Measurements from ENCODE around the gene KCTD3.

The KCTD3 gene

DNA sequence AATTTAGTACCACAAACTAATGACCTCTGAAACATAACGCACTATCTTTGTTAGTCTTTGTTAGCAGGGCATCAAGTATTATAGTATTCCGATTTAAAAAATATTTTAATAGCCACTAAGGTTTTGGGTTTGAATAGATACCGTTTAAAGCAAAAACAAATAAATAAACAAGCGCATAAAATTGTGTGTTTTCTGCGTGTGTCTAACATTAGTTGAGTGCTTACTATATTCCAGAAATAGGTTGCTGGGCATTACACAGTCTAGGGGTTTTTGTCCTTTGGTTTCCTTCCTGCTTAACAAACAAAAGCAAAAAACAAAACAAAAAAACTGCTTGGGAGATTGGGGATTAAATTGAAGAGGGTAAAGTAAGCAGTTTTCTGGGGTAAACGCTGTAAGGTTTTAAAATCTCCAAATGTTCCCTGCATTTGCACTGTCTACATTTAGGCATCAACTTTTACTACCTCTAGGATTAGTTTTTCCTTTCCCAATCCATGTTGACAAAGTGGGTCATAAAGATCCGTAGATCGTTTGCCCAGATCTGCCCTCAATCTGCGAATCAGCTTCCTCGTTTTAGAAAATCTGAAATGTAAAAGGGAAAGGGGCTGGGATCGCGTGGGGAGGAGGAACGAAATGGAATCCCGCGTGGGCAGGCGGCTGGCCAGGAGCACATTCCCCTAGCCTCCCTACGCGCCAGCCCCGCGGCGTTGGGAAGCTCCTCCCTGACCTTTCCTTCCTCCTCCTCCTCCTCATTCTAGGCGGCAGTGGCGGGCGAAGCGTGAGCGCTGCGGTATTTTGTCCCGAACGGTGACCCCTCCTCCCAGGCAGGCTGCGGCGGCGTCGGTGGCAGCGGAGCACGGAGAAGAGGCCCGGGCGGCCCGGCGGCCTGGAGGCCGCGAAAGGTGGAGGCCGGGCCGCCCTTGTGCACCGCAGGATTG, at the start of gene KCTD3:
KCTD3 (plus strand) TSS at position 749 of the 935 bp plus-strand sequence. CDS start 382 bp downstream, outside the sequence.
- Histone ChIP-seq H3K4me1 (ENCODE audit: control insufficient read depth, insufficient read depth, low read length, unreplicated experiment) (peaks cover 31% of the 10 kb centered on the region), H3K27ac (ENCODE audit: low read depth, low read length) (peak within 1 kb of the TSS; percentile 72), H2AFZ (ENCODE audit: low read length, unreplicated experiment) (peak within 1 kb of the TSS; percentile 91), H3K79me2 (ENCODE audit: control insufficient read depth, insufficient read depth, low read length, unreplicated experiment) (peaks cover 37% of the 10 kb centered on the region), H3K27me3 (ENCODE audit: insufficient read depth, low read length) (no peaks in the 10 kb centered on the region), H3K36me3 (ENCODE audit: insufficient read depth, low read length) (no peaks in the 10 kb centered on the region), H3K4me3 (ENCODE audit: low read depth, low read length) (peak within 1 kb of the TSS; percentile 89)

DNA sequence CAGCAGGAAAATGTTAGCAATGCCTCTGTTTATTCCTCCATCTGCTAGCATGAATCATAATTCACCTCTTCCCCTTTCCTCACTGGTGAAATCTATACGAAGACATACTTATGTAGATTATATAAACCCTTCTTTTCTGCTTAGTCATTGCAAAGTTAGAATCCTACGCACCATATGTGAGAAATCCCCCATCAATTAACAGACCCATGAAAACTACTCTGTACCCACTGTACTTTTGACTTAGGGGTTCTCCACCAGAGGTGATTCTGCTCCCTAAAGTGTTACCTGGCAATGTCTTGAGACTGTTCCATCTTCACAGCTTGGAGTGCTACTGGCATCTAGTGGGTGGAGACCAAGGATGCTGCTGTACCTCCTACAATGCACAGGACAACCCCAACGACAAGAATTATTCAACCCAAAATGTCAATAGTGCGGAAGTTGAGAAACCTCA, 49.6 kb upstream of the KCTD3 start:
- no peaks in the 10 kb centered on the region for H3K27me3 ChIP-seq (ENCODE audit: insufficient read depth, low read length)
- no peak overlapping the region for H3K4me3 ChIP-seq (ENCODE audit: low read depth, low read length)
- H3K36me3 ChIP-seq (ENCODE audit: insufficient read depth, low read length), result no peaks in the 10 kb centered on the region
- H3K27ac ChIP-seq (ENCODE audit: low read depth, low read length), result peak overlapping the region; percentile 22
- H3K79me2 ChIP-seq (ENCODE audit: control insufficient read depth, insufficient read depth, low read length, unreplicated experiment), result no peaks in the 10 kb centered on the region
- peaks cover 14% of the 10 kb centered on the region for H3K4me1 ChIP-seq (ENCODE audit: control insufficient read depth, insufficient read depth, low read length, unreplicated experiment)
- H2AFZ ChIP-seq (ENCODE audit: low read length, unreplicated experiment), result peak overlapping the region; percentile 7

DNA sequence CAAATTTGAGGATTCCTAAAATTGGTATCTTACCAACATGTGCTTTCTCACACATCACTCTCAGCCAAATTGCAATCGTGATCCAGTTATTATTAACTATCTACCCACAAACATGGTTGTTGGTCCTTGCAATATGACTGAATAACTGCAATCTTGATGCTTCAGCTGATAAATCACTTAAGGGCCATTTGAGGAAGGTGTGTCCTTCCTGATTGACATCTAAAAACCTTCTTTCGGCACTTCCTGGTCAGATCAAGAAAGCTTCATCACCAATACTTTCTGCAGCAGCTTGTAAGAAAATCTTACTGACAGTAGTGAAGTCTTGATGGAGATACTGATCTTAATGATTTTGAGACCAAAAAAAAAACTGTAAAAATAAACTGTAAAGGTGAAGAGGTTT, 48.5 kb upstream of the KCTD3 start:
- Histone ChIP-seq H2AFZ (ENCODE audit: low read length, unreplicated experiment) (no peak overlapping the region), H3K27me3 (ENCODE audit: insufficient read depth, low read length) (no peaks in the 10 kb centered on the region), H3K4me1 (ENCODE audit: control insufficient read depth, insufficient read depth, low read length, unreplicated experiment) (peaks cover 18% of the 10 kb centered on the region), H3K36me3 (ENCODE audit: insufficient read depth, low read length) (no peaks in the 10 kb centered on the region), H3K27ac (ENCODE audit: low read depth, low read length) (no peak overlapping the region), H3K79me2 (ENCODE audit: control insufficient read depth, insufficient read depth, low read length, unreplicated experiment) (no peaks in the 10 kb centered on the region), H3K4me3 (ENCODE audit: low read depth, low read length) (no peak overlapping the region)

GRCh38 chr1:215521279-215521678, 45.8 kb upstream of the KCTD3 start:
- Histone ChIP-seq H3K4me1 (ENCODE audit: control insufficient read depth, insufficient read depth, low read length, unreplicated experiment) (peaks cover 28% of the 10 kb centered on the region), H3K27me3 (ENCODE audit: insufficient read depth, low read length) (no peaks in the 10 kb centered on the region), H3K36me3 (ENCODE audit: insufficient read depth, low read length) (no peaks in the 10 kb centered on the region), H2AFZ (ENCODE audit: low read length, unreplicated experiment) (no peak overlapping the region), H3K4me3 (ENCODE audit: low read depth, low read length) (no peak overlapping the region), H3K79me2 (ENCODE audit: control insufficient read depth, insufficient read depth, low read length, unreplicated experiment) (no peaks in the 10 kb centered on the region), H3K27ac (ENCODE audit: low read depth, low read length) (no peak overlapping the region)

- Histone ChIP-seq H3K4me1 (ENCODE audit: control insufficient read depth, insufficient read depth, low read length, unreplicated experiment) (peaks cover 14% of the 10 kb centered on the region), H3K27me3 (ENCODE audit: insufficient read depth, low read length) (no peaks in the 10 kb centered on the region), H3K36me3 (ENCODE audit: insufficient read depth, low read length) (no peaks in the 10 kb centered on the region), H2AFZ (ENCODE audit: low read length, unreplicated experiment) (peak overlapping the region; percentile 85), H3K27ac (ENCODE audit: low read depth, low read length) (peak overlapping the region; percentile 28; the same call in 1 of the 2 replicates), H3K79me2 (ENCODE audit: control insufficient read depth, insufficient read depth, low read length, unreplicated experiment) (no peaks in the 10 kb centered on the region), H3K4me3 (ENCODE audit: low read depth, low read length) (peak overlapping the region; percentile 67)
Observed at GRCh38 chr1:215523128-215523861, 43.8 kb upstream of the KCTD3 start.

GRCh38 chr1:215523906-215524305, 43.2 kb upstream of the KCTD3 start:
- H3K4me3 ChIP-seq (ENCODE audit: low read depth, low read length), result peak overlapping the region; percentile 67
- H2AFZ ChIP-seq (ENCODE audit: low read length, unreplicated experiment), result peak overlapping the region; percentile 85
- no peaks in the 10 kb centered on the region for H3K27me3 ChIP-seq (ENCODE audit: insufficient read depth, low read length)

GRCh38 chr1:215526147-215526845, 40.8 kb upstream of the KCTD3 start:
- Histone ChIP-seq H3K79me2 (ENCODE audit: control insufficient read depth, insufficient read depth, low read length, unreplicated experiment) (no peaks in the 10 kb centered on the region), H3K36me3 (ENCODE audit: insufficient read depth, low read length) (no peaks in the 10 kb centered on the region), H2AFZ (ENCODE audit: low read length, unreplicated experiment) (no peak overlapping the region), H3K4me3 (ENCODE audit: low read depth, low read length) (no peak overlapping the region), H3K27me3 (ENCODE audit: insufficient read depth, low read length) (no peaks in the 10 kb centered on the region), H3K4me1 (ENCODE audit: control insufficient read depth, insufficient read depth, low read length, unreplicated experiment) (peaks cover 14% of the 10 kb centered on the region), H3K27ac (ENCODE audit: low read depth, low read length) (no peak overlapping the region)

More at GRCh38 chr1:215523906-215524305, 43.2 kb upstream of the KCTD3 start:
- no peaks in the 10 kb centered on the region for H3K36me3 ChIP-seq (ENCODE audit: insufficient read depth, low read length)
- H3K27ac ChIP-seq (ENCODE audit: low read depth, low read length), result peak overlapping the region; percentile 28; the same call in 1 of the 2 replicates
- H3K79me2 ChIP-seq (ENCODE audit: control insufficient read depth, insufficient read depth, low read length, unreplicated experiment), result no peaks in the 10 kb centered on the region
- H3K4me1 ChIP-seq (ENCODE audit: control insufficient read depth, insufficient read depth, low read length, unreplicated experiment), result peaks cover 14% of the 10 kb centered on the region

- Histone ChIP-seq H3K79me2 (ENCODE audit: control insufficient read depth, insufficient read depth, low read length, unreplicated experiment) (no peaks in the 10 kb centered on the region), H2AFZ (ENCODE audit: low read length, unreplicated experiment) (no peak overlapping the region), H3K27ac (ENCODE audit: low read depth, low read length) (no peak overlapping the region), H3K4me3 (ENCODE audit: low read depth, low read length) (no peak overlapping the region), H3K27me3 (ENCODE audit: insufficient read depth, low read length) (no peaks in the 10 kb centered on the region), H3K36me3 (ENCODE audit: insufficient read depth, low read length) (no peaks in the 10 kb centered on the region), H3K4me1 (ENCODE audit: control insufficient read depth, insufficient read depth, low read length, unreplicated experiment) (peaks cover 14% of the 10 kb centered on the region)
Observed at GRCh38 chr1:215526846-215527151, 40.3 kb upstream of the KCTD3 start.

DNA sequence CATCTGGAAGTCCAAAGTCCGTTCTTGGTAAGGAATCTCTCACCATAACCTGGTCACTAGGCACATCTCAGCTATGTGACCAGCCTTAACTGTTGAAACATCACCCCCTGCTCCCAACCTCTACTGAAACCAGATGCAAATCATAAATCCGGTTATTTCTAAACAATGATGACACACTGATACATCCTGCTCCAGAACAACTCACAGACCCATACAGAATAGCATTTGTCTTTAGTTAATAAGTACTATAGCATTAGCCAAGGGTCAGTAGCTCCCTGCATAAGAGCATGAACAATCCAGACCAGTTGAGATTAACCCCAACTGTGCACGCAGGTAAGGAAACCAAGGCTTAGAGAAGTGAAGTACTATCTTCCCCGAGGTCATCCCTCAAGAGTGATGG, 38.0 kb upstream of the KCTD3 start:
- Histone ChIP-seq H3K27me3 (ENCODE audit: insufficient read depth, low read length) (no peaks in the 10 kb centered on the region), H3K36me3 (ENCODE audit: insufficient read depth, low read length) (no peaks in the 10 kb centered on the region), H3K79me2 (ENCODE audit: control insufficient read depth, insufficient read depth, low read length, unreplicated experiment) (no peaks in the 10 kb centered on the region), H3K27ac (ENCODE audit: low read depth, low read length) (no peak overlapping the region), H2AFZ (ENCODE audit: low read length, unreplicated experiment) (no peak overlapping the region), H3K4me1 (ENCODE audit: control insufficient read depth, insufficient read depth, low read length, unreplicated experiment) (peaks cover 5% of the 10 kb centered on the region), H3K4me3 (ENCODE audit: low read depth, low read length) (no peak overlapping the region)

DNA sequence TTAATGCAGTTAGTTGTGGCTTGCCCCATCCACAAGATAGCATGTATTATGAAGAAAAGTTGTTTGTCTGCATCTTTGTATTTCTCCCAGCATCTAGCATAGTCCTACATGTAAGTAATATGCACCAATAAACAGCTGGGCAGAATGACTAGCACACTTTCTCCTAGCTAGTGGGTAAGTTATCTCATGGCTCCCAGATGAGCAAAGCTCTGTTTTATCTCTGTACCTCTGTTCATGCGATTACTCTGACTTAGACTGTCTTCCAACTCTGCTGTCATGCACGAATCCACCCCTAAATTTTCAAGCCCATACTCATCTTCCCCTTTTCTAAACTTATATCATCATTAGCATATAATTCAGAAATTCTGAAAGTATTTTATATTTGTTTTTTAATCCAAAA, 37.5 kb upstream of the KCTD3 start:
- no peaks in the 10 kb centered on the region for H3K79me2 ChIP-seq (ENCODE audit: control insufficient read depth, insufficient read depth, low read length, unreplicated experiment)
- H3K27me3 ChIP-seq (ENCODE audit: insufficient read depth, low read length), result no peaks in the 10 kb centered on the region
- H3K36me3 ChIP-seq (ENCODE audit: insufficient read depth, low read length), result no peaks in the 10 kb centered on the region
- no peak overlapping the region for H3K4me3 ChIP-seq (ENCODE audit: low read depth, low read length)
- H3K27ac ChIP-seq (ENCODE audit: low read depth, low read length), result no peak overlapping the region
- no peak overlapping the region for H2AFZ ChIP-seq (ENCODE audit: low read length, unreplicated experiment)
- H3K4me1 ChIP-seq (ENCODE audit: control insufficient read depth, insufficient read depth, low read length, unreplicated experiment), result no peaks in the 10 kb centered on the region

Measured in ACC112 (cell line).